ENCODE results near the gene ANKRD52. TPM values are rescaled to one million over a fixed set of nuclear protein-coding genes. Genes with fewer than 3 reads are reported as not detected.
"Not testable (repeated sequence)": the region's sequence is repeated elsewhere in the genome, so short reads cannot be mapped to it uniquely, and the experiment has no call there.

ANKRD52 gene
- total RNA-seq, 1 donor from 2014 or later: 12.9 TPM

- ATAC-seq (no peak), DNase-seq (ENCODE audit: low spot score) (no peak)
Observed at GRCh38 chr12:56216461-56216860, 41.7 kb downstream of the ANKRD52 start.

DNA sequence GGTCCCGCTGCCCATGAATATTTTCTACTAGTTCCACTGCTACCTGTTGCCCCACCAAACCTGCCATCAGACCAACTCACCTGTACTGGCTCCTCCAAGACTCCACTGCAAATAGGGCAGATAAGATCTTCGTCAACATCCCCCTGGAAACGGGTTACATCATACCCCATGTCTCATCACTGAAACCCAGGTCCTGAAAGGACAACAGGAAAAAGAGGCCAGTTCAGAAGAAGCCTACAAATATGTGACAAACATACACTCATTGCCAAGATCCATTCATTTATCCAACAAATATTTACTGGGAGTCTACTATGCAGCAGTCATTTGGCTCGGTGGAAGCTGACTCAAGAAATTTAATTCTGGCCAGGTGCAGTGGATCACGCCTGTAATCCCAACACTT, 44.3 kb downstream of the ANKRD52 start:
- no peak for ATAC-seq
- no peak for DNase-seq (ENCODE audit: low spot score)

GRCh38 chr12:56212361-56212760, 45.8 kb downstream of the ANKRD52 start:
- ATAC-seq (no peak), DNase-seq (ENCODE audit: low spot score) (no peak)

GRCh38 chr12:56208006-56208405, 50.2 kb downstream of the ANKRD52 start:
- no peak for DNase-seq (ENCODE audit: low spot score)
- no peak for ATAC-seq

GRCh38 chr12:56206452-56207166, 51.6 kb downstream of the ANKRD52 start:
- DNase-seq (ENCODE audit: low spot score) (no peak), ATAC-seq (peak; percentile 90)

- ATAC-seq (no peak), DNase-seq (ENCODE audit: low spot score) (no peak)
Observed at GRCh38 chr12:56205445-56205844, 52.7 kb downstream of the ANKRD52 start.

GRCh38 chr12:56204275-56204674, 53.9 kb downstream of the ANKRD52 start:
- no peak for DNase-seq (ENCODE audit: low spot score)
- no peak for ATAC-seq

GRCh38 chr12:56202838-56203237, 55.3 kb downstream of the ANKRD52 start:
- ATAC-seq: no peak
- no peak for DNase-seq (ENCODE audit: low spot score)

DNA sequence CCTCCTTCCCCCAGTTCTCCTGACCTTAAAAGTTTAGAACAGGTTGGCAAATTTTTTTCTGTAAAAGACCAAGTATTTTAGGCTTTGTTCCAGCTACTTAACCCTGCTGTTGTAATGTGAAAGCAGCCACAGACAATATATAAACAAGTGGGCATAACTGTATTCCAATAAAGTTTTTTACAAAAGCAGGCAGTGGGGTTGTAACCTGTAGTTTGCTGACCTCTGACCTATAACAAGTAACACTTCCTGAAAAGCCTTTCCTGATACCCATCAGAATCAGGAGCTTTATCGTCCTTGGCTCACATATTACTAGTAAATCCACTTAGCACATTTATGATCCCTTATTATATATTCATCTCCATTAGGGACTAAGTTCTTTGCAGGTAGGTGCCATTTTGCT, 55.8 kb downstream of the ANKRD52 start:
- DNase-seq (ENCODE audit: low spot score): no peak
- peak; percentile 30 for ATAC-seq

- DNase-seq (ENCODE audit: low spot score) (no peak), ATAC-seq (no peak)
Observed at GRCh38 chr12:56198836-56199235, 59.3 kb downstream of the ANKRD52 start.

DNA sequence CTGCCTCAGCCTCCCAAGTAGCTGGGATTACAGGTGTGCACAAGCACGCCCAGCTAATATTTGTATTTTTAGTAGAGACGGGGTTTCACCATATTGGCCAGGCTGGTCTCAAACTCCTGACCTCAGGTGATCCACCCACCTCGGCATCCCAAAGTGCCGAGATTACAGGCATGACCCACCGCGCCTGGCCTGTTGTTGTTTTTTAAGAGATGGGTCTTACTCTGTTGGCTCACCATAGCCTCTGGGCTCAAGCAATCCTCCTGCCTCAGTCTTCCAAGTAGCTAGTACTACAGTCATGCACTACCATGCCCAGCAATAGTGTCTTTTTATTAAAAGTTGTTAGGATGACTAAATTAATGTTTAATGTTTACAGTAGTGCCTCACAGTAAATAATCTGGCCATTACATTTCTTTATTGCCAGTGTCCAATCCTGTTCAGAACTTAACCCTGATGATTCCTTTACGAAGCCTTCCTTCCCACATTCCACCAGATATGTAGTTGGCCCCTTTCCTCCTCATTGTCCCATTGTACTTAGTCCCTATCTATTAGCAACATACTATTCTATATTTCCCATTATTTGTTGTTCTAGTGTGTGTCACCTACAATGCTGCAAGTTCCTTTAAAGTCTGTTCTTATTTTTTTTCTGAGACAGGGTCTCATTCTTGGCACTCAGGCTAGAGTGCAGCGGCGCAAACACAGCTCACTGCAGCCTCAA, 60.1 kb downstream of the ANKRD52 start:
- DNase-seq (ENCODE audit: low spot score) (no peak), ATAC-seq (no peak)

DNA sequence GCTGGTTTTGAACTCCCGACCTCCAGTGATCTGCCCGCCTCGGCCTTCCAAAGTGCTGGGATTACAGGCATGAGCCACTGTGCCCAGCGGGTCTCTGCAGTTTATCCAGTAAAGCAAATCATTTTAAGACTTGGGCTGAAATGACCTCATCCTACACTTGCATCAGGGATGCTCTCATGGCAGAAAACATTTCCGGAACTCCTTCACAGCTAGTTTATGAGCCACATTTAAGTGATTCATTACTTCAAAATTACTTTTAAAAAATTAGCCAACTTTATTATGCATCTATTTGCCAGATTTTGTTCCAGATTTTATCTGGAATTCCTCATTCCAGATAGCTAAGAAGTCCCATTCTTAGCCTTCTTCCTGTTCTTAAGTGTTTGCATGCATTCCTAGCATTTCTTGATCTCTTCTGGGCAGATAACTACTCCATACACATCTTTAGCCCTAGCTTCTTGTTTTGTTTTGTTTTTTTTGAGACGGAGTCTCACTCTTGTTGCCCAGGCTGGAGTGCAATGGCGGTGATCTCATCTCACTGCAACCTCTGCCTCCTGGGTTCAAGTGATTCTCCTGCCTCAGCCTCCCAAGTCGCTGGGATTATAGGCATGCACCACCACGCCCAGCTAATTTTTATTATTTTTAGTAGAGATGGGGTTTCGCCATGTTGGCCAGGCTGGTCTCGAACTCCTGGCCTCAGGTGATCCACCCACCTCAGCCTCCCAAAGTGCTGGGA, 61.2 kb downstream of the ANKRD52 start:
- ATAC-seq: not testable (repeated sequence)

GRCh38 chr12:56193025-56193578, 65.1 kb downstream of the ANKRD52 start:
- peak; percentile 63 for DNase-seq (ENCODE audit: low spot score)
- peak; percentile 47 for ATAC-seq

More for the DNA sequence above, 61.2 kb downstream of the ANKRD52 start:
- not testable (repeated sequence) for DNase-seq (ENCODE audit: low spot score)

DNA sequence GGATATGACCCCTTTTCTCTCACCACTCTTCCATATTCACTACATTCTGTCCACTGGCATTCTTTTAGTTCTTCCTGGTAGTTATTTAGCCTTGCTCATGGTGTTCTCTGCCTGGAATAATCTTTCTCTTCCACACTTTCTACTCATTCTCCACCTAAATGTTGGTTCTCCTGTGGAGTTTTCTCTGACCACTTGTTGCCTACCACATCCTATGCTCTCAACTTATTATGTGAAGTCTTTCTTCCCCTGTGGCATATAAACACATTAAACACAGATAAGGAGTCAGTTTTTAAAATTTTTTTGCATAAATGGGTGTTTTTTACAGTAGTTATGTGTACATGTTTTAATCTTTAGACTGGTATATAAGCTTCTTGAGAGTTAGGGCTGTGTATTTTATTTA, 65.6 kb downstream of the ANKRD52 start:
- ATAC-seq (no peak), DNase-seq (ENCODE audit: low spot score) (no peak)

- DNase-seq (ENCODE audit: low spot score) (no peak), ATAC-seq (no peak)
Observed at GRCh38 chr12:56190695-56191155, 67.5 kb downstream of the ANKRD52 start.

DNA sequence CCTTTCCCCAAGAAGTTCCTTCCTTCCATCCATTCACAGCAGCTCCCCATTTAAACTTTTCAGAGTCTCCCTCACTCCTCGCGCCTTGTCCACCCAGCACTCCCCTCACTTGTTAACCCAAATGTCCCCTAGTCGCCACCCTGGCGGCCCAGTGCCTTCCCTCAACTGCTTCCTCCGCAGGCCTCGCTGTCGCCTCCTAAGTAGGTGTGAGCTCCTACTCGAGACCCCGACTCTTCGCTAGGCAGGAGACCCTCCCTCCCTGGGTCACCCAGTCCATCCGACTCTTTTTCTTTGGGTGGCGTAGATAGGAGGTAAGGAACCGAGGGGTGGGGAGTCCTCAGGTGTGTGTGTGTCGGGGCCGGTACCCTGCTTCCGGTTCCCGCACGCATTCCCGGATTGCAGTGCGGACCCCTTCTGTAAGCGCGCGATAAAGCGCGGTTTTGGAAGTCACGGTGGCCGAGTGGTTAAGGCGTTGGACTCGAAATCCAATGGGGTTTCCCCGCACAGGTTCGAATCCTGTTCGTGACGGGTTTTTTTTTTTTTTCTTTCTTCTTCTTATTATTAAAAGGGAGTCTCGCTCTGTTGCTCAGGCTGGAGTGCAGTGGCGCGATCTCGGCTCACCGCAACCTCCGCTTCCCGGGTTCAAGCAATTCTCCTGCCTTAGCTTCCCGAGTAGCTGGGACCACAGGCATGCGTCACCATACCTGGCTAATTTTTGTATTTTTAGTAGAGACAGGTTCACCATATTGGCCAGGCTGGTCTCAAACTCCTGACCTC, 68.1 kb downstream of the ANKRD52 start:
- peak; percentile 91 for DNase-seq (ENCODE audit: low spot score)
- ATAC-seq: peak; percentile 67

GRCh38 chr12:56189099-56189917, 68.9 kb downstream of the ANKRD52 start, which contains the start of gene SMARCC2:
SMARCC2 (minus strand) TSS chr12:56189483; CDS start chr12:56189461, 22 bp downstream.
- ATAC-seq (peak; percentile 91), DNase-seq (ENCODE audit: low spot score) (peak; percentile 88)

GRCh38 chr12:56188778-56189098, 69.4 kb downstream of the ANKRD52 start:
- ATAC-seq (peak; percentile 5), DNase-seq (ENCODE audit: low spot score) (no peak)

- ATAC-seq (no peak), DNase-seq (ENCODE audit: low spot score) (no peak)
Observed at GRCh38 chr12:56188131-56188777, 69.9 kb downstream of the ANKRD52 start.

Measured in left lobe of liver (tissue), 2 donors.